ENCODE results near the gene ZNF331.

ZNF331 gene

GRCh38 chr19:53538378-53539109, 599 bp downstream of the ZNF331 start:
- TF ChIP-seq CTCF (IDR thresholded peaks at IDR 0.05; ENCODE audit: low read depth, low read length, missing control alignments): no peak
- H3K4me3 ChIP-seq (replicated peaks; ENCODE audit: low read depth, low read length): peak overlapping the region; percentile 66
- no peak for DNase-seq (ENCODE audit: extremely low read depth, low read depth)

- no peak overlapping the region for H3K4me3 ChIP-seq (replicated peaks; ENCODE audit: low read depth, low read length)
- no peak for DNase-seq (ENCODE audit: extremely low read depth, low read depth)
- TF ChIP-seq CTCF (IDR thresholded peaks at IDR 0.05; ENCODE audit: low read depth, low read length, missing control alignments): no peak
These were observed 2.1 kb downstream of the ZNF331 start for GRCh38 chr19:53540091-53540490.

- DNase-seq (ENCODE audit: extremely low read depth, low read depth): no peak
- no peak overlapping the region for H3K4me3 ChIP-seq (replicated peaks; ENCODE audit: low read depth, low read length)
- no peak for TF ChIP-seq CTCF (IDR thresholded peaks at IDR 0.05; ENCODE audit: low read depth, low read length, missing control alignments)
These were observed 4.0 kb downstream of the ZNF331 start for GRCh38 chr19:53541971-53542370.

- TF ChIP-seq CTCF (IDR thresholded peaks at IDR 0.05; ENCODE audit: low read depth, low read length, missing control alignments): no peak
- no peak overlapping the region for H3K4me3 ChIP-seq (replicated peaks; ENCODE audit: low read depth, low read length)
- DNase-seq (ENCODE audit: extremely low read depth, low read depth): peak; percentile 27
These were observed 7.5 kb downstream of the ZNF331 start for GRCh38 chr19:53545271-53546065.

- DNase-seq (ENCODE audit: extremely low read depth, low read depth): no peak
- H3K4me3 ChIP-seq (replicated peaks; ENCODE audit: low read depth, low read length): no peak overlapping the region
- TF ChIP-seq CTCF (IDR thresholded peaks at IDR 0.05; ENCODE audit: low read depth, low read length, missing control alignments): no peak
These were observed 9.0 kb downstream of the ZNF331 start for GRCh38 chr19:53546758-53547513.

GRCh38 chr19:53549340-53549739, 11.4 kb downstream of the ZNF331 start:
- no peak for TF ChIP-seq CTCF (IDR thresholded peaks at IDR 0.05; ENCODE audit: low read depth, low read length, missing control alignments)
- DNase-seq (ENCODE audit: extremely low read depth, low read depth): no peak
- no peak overlapping the region for H3K4me3 ChIP-seq (replicated peaks; ENCODE audit: low read depth, low read length)

All from HFF-Myc (cell line).